Right lobe of liver (tissue), 4 donors: ENCODE results near the gene TRIO.

Experiments
- POLR2A ChIP-seq: fragments of 450-650 bp; IDR thresholded peaks from one replicate; pipeline ENCODE4 v1.6.1; 2017; ENCODE audit warnings: antibody characterized with exemption, mild to moderate bottlenecking
- TF ChIP-seq, protein P1 (sequence below), 4 donors: fragments of 200-600 bp in 3 of 4; fragments of 450-650 bp in 1 of 4; IDR thresholded peaks; one replicate each; pipeline versions ENCODE4 v1.5.1 to v1.8.0; 2016 to 2022; ENCODE audit warnings: antibody characterized with exemption in 4 of 4, mild to moderate bottlenecking in 2 of 4
- donor health status: DM: no; HTN: no; CAD: no.
- donor health status: DM: no; HTN: no; CAD: no.
- donor health status: DM: no; HTN: yes; CAD: no.

DNA sequence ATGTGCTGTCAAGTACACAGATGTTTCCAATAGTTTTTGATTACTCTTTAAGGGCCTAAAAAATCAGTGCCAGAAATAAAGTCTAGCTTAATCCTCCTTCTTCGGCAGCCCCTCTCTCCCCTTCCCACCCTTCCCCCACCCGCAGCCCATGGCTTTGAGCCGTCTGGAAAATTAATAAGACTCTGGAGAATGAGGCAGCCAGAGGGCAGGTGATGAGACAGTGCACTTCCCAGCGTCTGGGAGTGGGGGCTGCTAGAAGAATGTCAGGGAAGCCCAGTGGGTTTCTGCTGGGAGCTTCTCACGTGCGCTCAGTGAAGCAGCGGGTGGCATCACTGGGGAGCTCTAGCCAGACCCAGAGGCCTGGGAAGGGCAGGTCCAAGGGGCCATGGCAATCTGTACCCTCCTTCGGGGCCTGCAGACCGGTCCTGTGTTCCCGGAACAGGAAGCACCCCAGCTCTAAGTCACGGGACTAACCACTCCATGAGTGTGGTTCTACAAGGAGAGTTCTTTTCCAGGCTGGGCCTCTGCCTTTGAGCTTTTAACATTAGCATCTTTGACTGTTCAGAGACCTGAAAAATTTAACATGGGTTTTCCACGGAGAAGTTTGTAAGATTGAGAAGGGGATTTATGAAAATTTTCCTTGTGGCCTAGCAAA is 273.6 kb downstream of the TRIO start:
- TF ChIP-seq, protein P1, sequence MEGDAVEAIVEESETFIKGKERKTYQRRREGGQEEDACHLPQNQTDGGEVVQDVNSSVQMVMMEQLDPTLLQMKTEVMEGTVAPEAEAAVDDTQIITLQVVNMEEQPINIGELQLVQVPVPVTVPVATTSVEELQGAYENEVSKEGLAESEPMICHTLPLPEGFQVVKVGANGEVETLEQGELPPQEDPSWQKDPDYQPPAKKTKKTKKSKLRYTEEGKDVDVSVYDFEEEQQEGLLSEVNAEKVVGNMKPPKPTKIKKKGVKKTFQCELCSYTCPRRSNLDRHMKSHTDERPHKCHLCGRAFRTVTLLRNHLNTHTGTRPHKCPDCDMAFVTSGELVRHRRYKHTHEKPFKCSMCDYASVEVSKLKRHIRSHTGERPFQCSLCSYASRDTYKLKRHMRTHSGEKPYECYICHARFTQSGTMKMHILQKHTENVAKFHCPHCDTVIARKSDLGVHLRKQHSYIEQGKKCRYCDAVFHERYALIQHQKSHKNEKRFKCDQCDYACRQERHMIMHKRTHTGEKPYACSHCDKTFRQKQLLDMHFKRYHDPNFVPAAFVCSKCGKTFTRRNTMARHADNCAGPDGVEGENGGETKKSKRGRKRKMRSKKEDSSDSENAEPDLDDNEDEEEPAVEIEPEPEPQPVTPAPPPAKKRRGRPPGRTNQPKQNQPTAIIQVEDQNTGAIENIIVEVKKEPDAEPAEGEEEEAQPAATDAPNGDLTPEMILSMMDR (IDR thresholded peaks at IDR 0.05) = no peak
- no peak for TF ChIP-seq POLR2A
